ENCODE results near the gene TELO2. TPM values are rescaled to one million over a fixed set of nuclear protein-coding genes. Genes with fewer than 3 reads are reported as not detected.

The TELO2 gene
- total RNA-seq (2022) (84.9 and 85.4 TPM in 2 replicates), Bru-seq, nascent RNA (percentile 57 among the genes with signal in this experiment), BruChase-seq, experiment 1, labeled RNA remaining after a 6-hour chase (percentile 67 among the genes with signal in this experiment), BruChase-seq, experiment 2, labeled RNA remaining after a 2-hour chase (percentile 70 among the genes with signal in this experiment)
- long read RNA-seq, transcript TELO2-201 (21 exons, 3,314 nt): major isoform, 13 of 57 reads
- long read RNA-seq, partial matches to known transcripts: 14 of 57 reads
- long read RNA-seq, other reads (novel, unspliced or antisense): 30 of 57 reads

DNA sequence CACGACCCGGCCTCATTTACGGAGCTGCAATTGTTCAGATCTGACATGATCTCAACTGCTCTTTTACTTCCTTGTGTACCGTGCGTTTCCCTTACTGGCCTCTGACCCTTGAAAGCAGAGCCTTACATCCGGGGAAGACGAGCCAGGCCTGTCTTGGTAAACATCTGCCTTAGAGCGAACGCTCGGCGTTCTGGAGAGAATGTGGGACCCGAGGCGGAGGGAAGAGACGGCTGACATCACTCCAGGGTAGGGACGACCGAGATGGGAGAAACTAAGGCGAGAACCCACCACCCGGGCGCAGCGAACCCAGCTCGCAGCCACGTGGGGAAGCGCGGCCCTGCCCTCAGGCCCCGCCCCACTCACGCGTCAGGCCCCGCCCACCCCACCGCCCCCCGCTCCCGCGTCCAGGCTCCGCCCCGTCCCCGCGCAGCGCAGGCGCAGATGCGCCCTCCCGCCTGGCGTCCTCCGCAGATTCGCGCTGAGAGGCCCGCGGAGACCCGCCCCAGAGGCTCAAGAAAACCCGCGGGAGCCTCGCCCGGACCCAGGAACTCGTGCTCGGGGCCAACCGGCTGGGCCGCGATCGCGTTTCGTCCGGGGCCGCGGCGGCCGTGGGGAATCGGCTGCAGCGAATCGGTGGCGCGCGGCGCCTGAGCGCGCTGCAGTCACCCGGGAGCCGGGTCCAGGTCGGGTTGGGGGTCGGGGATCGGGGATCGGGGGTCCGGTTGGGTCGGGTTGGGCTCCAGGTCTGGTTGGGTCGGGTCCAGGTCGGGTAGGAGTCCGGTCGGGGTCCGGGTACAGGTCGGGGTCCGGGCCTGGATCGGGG lies at the start of gene TELO2:
TSS of gene TELO2 (plus strand) at position 438 of the 823 bp plus-strand sequence. CDS start 922 bp downstream, outside the sequence.
- Mint-ChIP-seq H3K9me3 (ENCODE audit: low read depth, unreplicated experiment) (no peaks in the 10 kb centered on the region), H3K36me3 (ENCODE audit: insufficient read depth, unreplicated experiment) (peaks cover 30% of the 10 kb centered on the region), H3K4me1 (ENCODE audit: low read depth, unreplicated experiment) (peaks cover 7% of the 10 kb centered on the region), H3K27me3 (ENCODE audit: unreplicated experiment) (no peaks in the 10 kb centered on the region), H3K27ac (ENCODE audit: unreplicated experiment) (peak within 1 kb of the TSS; percentile 96), H3K4me3 (ENCODE audit: low read depth, unreplicated experiment) (peak within 1 kb of the TSS; percentile 85)
- intact Hi-C loops (cut with micrococcal nuclease; ENCODE audit: unreplicated experiment): no loop called here
- peak; percentile 89 for DNase-seq
- TSS peak; percentile 92 for BruUV-seq (replicated peaks)
- CTCF ChIA-PET: interaction anchor here (0.5 to 1.0 kb wide), 3 partner anchors 18 to 213 kb away, joined by 3 to 4 read pairs (median 4); partner anchors contain the start of gene MAPK8IP3
- no peak for TF ChIP-seq CTCF (IDR thresholded peaks at IDR 0.05; ENCODE audit: unreplicated experiment)

DNA sequence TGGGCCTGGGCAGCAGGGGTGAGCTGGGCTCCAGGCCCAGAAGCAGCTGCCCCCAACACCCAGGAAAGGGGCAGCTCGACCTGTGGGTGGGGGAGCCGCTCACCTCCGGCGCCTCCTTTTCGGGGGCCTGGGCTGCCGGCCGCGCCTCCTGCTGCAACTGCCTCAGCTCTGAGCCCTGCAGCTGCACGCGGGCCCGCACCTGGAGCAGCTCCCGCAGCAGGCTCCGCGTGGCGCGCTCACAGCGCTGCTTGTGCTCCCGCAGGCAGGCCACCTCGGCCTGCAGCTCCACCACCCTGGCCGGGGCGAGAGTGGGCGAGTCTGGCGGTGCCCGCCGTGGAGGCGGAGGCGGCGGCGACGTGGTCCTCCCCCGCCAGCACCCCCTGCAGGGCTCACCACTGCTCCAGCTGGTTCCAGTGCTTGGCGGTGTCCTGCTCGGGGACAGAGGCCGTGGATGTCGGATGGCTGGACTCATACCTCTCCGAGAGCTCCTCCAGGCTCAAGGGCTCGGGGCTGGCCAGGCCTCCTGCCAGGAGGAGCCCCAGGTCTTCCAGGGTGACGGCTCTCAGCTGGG lies 49.7 kb upstream of the TELO2 start:
- H3K9me3 Mint-ChIP-seq (ENCODE audit: low read depth, unreplicated experiment): no peaks in the 10 kb centered on the region
- DNase-seq: no peak
- no TSS peak for BruUV-seq (replicated peaks)
- no peaks in the 10 kb centered on the region for H3K4me1 Mint-ChIP-seq (ENCODE audit: low read depth, unreplicated experiment)
- no peak for TF ChIP-seq CTCF (IDR thresholded peaks at IDR 0.05; ENCODE audit: unreplicated experiment)
- H3K4me3 Mint-ChIP-seq (ENCODE audit: low read depth, unreplicated experiment): no peak overlapping the region
- H3K27ac Mint-ChIP-seq (ENCODE audit: unreplicated experiment): no peak overlapping the region
- H3K36me3 Mint-ChIP-seq (ENCODE audit: insufficient read depth, unreplicated experiment): peaks cover 13% of the 10 kb centered on the region
- CTCF ChIA-PET: interaction anchor here (0.7 kb wide), 1 partner anchor 10 kb away, joined by 3 read pairs; no protein-coding TSS in a partner anchor
- H3K27me3 Mint-ChIP-seq (ENCODE audit: unreplicated experiment): no peaks in the 10 kb centered on the region
- intact Hi-C loops (cut with micrococcal nuclease; ENCODE audit: unreplicated experiment): no loop called here

- Mint-ChIP-seq H3K4me1 (ENCODE audit: low read depth, unreplicated experiment) (no peaks in the 10 kb centered on the region), H3K27ac (ENCODE audit: unreplicated experiment) (no peak within 1 kb of the TSS), H3K9me3 (ENCODE audit: low read depth, unreplicated experiment) (no peaks in the 10 kb centered on the region), H3K27me3 (ENCODE audit: unreplicated experiment) (no peaks in the 10 kb centered on the region), H3K36me3 (ENCODE audit: insufficient read depth, unreplicated experiment) (peaks cover 15% of the 10 kb centered on the region), H3K4me3 (ENCODE audit: low read depth, unreplicated experiment) (no peak within 1 kb of the TSS)
- TF ChIP-seq CTCF (IDR thresholded peaks at IDR 0.05; ENCODE audit: unreplicated experiment): no peak
- BruUV-seq (replicated peaks): no TSS peak
- no peak for DNase-seq
- intact Hi-C loops (cut with micrococcal nuclease; ENCODE audit: unreplicated experiment): no loop called here
- CTCF ChIA-PET: interaction anchor here (0.5 to 0.8 kb wide), 3 partner anchors 10 to 76 kb away, joined by 3 to 4 read pairs (median 4); no protein-coding TSS in a partner anchor
Measured at GRCh38 chr16:1443980-1444729, 49.0 kb upstream of the TELO2 start, which contains the start of gene CCDC154. Gene CCDC154, minus strand, starts transcription at chr16:1444556. Its CDS starts 234 bp downstream, at chr16:1444322.
